Coronary artery (tissue), 2 donors: Measurements from ENCODE around the gene EYA2.
"Not testable (repeated sequence)": the region's sequence is repeated elsewhere in the genome, so short reads cannot be mapped to it uniquely, and the experiment has no call there.

Experiments
- DNase-seq: peaks from one replicate; pipeline ENCODE4 v3.0.0-alpha.2; 2017; ENCODE audit warnings: low spot score
- H3K27ac ChIP-seq, 2 donors: fragments of 200-600 bp; sonication (generic); one replicate each; pipeline ENCODE4 v1.5.1; 2016 to 2019
- H3K4me3 ChIP-seq: fragments of 200-600 bp; sonication (generic); 2 replicates; pipeline ENCODE4 v1.5.1; 2016; ENCODE audit warnings: mild to moderate bottlenecking, moderate library complexity
- TF ChIP-seq, protein P1 (sequence below): fragments of 200-600 bp; sonication (generic); IDR thresholded peaks from one replicate; pipeline ENCODE4 v1.5.1; 2019; ENCODE audit warnings: antibody characterized with exemption

The EYA2 gene

DNA sequence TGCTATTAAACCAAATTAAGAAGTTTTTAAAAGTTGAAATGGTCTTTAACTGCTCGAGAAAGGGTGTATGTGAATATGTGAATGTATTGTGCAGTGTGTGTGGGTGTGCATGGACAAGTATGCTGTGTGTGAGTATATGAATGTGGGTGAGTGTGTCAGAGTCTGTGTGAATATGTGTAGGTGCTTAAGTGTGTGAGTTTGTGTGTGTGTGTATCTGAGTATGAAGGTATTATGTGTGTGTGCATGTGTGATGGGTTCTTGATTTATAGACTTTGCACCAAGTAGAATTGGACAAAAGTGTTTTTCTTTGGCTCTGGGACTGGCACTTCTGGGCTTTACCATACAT is 21.6 kb downstream of the EYA2 start:
- no peak overlapping the region for H3K4me3 ChIP-seq
- H3K27ac ChIP-seq = no peak overlapping the region
- TF ChIP-seq, protein P1, sequence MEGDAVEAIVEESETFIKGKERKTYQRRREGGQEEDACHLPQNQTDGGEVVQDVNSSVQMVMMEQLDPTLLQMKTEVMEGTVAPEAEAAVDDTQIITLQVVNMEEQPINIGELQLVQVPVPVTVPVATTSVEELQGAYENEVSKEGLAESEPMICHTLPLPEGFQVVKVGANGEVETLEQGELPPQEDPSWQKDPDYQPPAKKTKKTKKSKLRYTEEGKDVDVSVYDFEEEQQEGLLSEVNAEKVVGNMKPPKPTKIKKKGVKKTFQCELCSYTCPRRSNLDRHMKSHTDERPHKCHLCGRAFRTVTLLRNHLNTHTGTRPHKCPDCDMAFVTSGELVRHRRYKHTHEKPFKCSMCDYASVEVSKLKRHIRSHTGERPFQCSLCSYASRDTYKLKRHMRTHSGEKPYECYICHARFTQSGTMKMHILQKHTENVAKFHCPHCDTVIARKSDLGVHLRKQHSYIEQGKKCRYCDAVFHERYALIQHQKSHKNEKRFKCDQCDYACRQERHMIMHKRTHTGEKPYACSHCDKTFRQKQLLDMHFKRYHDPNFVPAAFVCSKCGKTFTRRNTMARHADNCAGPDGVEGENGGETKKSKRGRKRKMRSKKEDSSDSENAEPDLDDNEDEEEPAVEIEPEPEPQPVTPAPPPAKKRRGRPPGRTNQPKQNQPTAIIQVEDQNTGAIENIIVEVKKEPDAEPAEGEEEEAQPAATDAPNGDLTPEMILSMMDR = no peak
- no peak for DNase-seq

DNA sequence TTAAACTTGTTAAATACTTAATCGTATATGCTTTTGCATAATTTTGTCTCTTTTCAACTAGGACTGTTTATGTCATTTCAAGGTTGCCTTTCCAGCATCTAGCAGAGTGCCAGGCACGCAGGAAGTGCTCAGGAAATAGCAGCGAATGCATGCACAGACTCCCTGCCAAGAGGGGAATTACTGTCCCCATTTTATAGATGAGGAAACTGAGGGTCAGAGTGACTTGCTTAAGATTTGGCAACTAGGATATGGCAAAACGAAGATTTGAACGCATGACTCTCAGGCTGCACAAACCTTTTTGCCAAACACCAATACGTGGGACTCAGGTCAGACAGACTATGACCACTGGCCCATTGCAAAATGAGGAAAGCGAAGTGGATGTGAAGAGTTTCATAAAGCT is 22.5 kb downstream of the EYA2 start:
- H3K4me3 ChIP-seq = no peak overlapping the region
- H3K27ac ChIP-seq = no peak overlapping the region
- TF ChIP-seq, protein P1 = no peak
- no peak for DNase-seq

DNA sequence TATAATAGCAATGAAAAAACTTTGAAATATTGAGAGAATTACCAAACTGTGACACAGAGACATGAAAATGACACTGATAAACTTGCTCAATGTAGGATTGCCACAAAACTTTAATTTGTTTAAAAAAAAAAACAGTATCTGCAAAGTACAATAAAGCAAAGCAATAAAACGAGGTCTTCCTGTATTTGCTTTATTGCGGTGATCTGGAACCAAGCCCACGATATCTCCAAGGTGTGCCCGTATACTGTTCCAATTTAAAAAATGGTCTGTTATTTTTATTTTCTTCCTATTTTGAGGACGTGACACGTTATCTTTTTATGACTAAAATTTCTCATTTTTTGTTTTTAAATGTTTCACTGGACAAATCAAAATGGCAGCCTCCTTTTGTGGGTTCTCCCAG is 25.5 kb downstream of the EYA2 start:
- TF ChIP-seq, protein P1 = no peak
- no peak overlapping the region for H3K27ac ChIP-seq
- DNase-seq = no peak
- no peak overlapping the region for H3K4me3 ChIP-seq

DNA sequence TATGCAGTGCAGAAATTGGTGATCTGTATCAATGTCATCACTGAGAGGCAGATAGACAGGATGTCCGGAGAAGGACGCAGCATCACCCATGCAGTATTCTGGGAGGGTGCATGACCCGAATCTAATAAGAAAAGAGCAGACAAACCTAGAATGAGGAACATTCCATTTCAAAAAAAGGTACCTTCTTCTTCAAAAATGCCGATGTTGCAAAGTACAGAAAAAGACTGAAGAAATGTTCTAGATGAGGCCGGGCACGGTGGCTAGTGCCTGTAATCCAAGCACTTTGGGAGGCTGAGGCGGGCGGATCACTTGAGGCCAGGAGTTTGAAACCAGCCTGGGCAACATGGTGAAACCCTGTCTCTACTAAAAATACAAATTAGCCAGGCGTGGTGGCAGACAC is 28.2 kb downstream of the EYA2 start:
- DNase-seq, H3K4me3 ChIP-seq, H3K27ac ChIP-seq: not testable (repeated sequence)

DNA sequence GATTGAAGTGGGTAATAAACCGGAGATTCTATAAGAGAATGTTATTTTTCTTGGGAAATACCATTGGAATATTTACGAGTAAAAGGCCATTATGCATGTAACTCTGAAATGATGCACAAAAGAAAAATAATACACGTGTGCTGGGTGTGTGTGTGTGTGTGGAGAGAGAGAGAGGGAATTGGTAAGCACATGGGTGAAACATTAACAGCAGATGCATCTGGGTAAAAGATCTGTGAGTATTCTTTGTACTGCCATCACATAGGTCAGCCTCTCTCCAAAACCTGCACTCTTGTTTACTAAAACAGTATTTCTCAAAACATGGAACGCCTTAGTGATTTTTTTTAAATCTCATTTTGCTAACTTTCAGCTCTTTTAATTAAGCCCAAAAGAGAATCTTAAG is 28.9 kb downstream of the EYA2 start:
- TF ChIP-seq, protein P1 = no peak
- no peak overlapping the region for H3K27ac ChIP-seq
- no peak for DNase-seq

DNA sequence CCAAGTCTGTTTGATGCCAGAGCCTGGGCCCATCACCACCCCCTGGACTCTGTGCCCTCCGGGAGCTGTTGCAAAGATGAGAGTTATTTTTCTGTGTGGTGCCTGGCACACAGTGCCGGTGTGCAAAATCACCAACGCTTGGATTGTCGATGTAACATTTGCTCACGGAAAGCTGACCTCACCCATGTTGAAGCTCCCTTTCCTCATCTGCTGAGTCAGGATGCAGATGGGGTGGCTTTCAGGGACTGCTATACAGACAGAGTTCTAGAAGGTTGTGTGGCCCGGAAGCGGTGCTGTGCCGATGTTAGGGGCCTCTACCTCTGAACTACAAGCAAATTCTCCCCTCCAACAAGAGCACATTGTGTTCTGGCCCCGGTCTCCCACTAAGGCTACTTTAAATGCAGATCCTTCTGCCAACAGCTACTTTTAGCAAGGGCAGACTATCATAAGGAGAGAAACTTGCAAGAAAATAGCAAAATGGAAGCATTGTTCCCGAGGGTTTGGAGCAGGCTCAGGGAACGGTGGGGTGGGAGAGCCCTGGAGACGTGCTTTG is 34.0 kb downstream of the EYA2 start:
- Histone ChIP-seq H3K27ac (peak overlapping the region; percentile 14 to 29), H3K4me3 (no peak overlapping the region)
- no peak for DNase-seq
- TF ChIP-seq, protein P1 = no peak

More for the DNA sequence above, 28.9 kb downstream of the EYA2 start:
- H3K4me3 ChIP-seq = no peak overlapping the region

DNA sequence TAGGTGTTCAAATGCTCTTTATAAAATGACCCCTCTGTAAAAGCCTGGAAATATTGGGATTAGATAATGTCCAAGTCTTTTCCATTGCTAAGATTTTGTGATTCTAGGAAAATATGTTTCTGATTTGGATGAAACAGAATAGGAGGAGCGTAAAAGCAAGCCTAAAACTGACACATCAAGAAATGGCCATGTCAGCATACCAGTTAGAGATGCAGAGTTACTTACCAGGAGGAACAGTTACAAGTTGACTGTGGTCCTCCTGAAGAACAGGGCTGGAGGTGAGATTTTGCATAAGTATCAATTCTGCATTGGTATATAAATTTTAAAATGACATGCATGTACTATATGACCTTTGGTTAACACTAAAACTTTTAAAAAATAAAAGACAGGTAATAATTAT is 35.3 kb downstream of the EYA2 start:
- no peak overlapping the region for H3K4me3 ChIP-seq
- TF ChIP-seq, protein P1 = no peak
- no peak for DNase-seq
- no peak overlapping the region for H3K27ac ChIP-seq
